ENCODE data around the gene C2CD4C. TPM values are rescaled to one million over a fixed set of nuclear protein-coding genes. Genes with fewer than 3 reads are reported as not detected.

Gene C2CD4C
- total RNA-seq, 1 experiment from 2014 or later, result 13.6 TPM

DNA sequence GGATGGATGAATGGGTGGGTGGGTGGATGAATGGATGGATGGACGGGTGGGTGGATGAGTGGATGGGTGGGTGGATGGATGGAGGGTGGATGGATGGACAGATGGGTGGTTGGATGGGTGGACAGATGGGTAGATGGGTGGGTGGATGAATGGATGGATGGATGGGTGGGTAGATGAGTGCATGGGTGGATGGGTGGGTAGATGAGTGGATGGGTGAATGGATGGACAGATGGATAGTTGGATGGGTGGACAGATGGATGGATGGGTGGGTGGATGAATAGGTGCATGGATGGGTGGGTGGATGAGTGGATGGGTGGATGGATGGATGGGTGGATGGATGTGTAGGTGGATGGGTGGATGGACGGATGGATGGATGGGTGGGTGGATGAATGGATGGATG is 34.1 kb upstream of the C2CD4C start:
- ChIA-PET POLR2A (no interaction called here), CTCF (no interaction called here)
- no peak overlapping the region for H3K4me3 ChIP-seq (ENCODE audit: low read depth in 2 of 2, low read length in 2 of 2)
- intact Hi-C loops (cut with micrococcal nuclease; ENCODE audit: unreplicated experiment), result no loop called here
- H3K27me3 ChIP-seq (ENCODE audit: control insufficient read depth, insufficient read depth, low read length), result no peaks in the 10 kb centered on the region
- H3K36me3 ChIP-seq (ENCODE audit: control insufficient read depth, insufficient read depth, low read length), result no peaks in the 10 kb centered on the region
- no TSS peak for BruUV-seq (replicated peaks)
- ATAC-seq (no peak), DNase-seq (ENCODE audit: low read depth, low spot score) (no peak)
- H3K27ac ChIP-seq (ENCODE audit: low read length), result no peak overlapping the region
- in situ Hi-C loops (cut with HindIII; ENCODE audit: low pct_unique_long_range_greater_than_20kb, low sequenced_read_pairs), result no loop called here
- TF ChIP-seq SIN3A (IDR thresholded peaks at IDR 0.05; ENCODE audit: borderline replicate concordance, insufficient read depth, low read depth, low read length) (no peak), POLR2AphosphoS5 (IDR thresholded peaks at IDR 0.05; ENCODE audit: low read depth, low read length) (no peak), TCF7L2 (IDR thresholded peaks at IDR 0.05; ENCODE audit: low read depth, low read length) (no peak)
- TF ChIP-seq, protein P1, sequence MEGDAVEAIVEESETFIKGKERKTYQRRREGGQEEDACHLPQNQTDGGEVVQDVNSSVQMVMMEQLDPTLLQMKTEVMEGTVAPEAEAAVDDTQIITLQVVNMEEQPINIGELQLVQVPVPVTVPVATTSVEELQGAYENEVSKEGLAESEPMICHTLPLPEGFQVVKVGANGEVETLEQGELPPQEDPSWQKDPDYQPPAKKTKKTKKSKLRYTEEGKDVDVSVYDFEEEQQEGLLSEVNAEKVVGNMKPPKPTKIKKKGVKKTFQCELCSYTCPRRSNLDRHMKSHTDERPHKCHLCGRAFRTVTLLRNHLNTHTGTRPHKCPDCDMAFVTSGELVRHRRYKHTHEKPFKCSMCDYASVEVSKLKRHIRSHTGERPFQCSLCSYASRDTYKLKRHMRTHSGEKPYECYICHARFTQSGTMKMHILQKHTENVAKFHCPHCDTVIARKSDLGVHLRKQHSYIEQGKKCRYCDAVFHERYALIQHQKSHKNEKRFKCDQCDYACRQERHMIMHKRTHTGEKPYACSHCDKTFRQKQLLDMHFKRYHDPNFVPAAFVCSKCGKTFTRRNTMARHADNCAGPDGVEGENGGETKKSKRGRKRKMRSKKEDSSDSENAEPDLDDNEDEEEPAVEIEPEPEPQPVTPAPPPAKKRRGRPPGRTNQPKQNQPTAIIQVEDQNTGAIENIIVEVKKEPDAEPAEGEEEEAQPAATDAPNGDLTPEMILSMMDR (IDR thresholded peaks at IDR 0.05), result no peak
- TF ChIP-seq, protein P2, sequence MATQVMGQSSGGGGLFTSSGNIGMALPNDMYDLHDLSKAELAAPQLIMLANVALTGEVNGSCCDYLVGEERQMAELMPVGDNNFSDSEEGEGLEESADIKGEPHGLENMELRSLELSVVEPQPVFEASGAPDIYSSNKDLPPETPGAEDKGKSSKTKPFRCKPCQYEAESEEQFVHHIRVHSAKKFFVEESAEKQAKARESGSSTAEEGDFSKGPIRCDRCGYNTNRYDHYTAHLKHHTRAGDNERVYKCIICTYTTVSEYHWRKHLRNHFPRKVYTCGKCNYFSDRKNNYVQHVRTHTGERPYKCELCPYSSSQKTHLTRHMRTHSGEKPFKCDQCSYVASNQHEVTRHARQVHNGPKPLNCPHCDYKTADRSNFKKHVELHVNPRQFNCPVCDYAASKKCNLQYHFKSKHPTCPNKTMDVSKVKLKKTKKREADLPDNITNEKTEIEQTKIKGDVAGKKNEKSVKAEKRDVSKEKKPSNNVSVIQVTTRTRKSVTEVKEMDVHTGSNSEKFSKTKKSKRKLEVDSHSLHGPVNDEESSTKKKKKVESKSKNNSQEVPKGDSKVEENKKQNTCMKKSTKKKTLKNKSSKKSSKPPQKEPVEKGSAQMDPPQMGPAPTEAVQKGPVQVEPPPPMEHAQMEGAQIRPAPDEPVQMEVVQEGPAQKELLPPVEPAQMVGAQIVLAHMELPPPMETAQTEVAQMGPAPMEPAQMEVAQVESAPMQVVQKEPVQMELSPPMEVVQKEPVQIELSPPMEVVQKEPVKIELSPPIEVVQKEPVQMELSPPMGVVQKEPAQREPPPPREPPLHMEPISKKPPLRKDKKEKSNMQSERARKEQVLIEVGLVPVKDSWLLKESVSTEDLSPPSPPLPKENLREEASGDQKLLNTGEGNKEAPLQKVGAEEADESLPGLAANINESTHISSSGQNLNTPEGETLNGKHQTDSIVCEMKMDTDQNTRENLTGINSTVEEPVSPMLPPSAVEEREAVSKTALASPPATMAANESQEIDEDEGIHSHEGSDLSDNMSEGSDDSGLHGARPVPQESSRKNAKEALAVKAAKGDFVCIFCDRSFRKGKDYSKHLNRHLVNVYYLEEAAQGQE (IDR thresholded peaks at IDR 0.05; ENCODE audit: insufficient read depth in 1 of 2, low read depth in 2 of 2, low read length in 1 of 2), result no peak
- H3K9me3 ChIP-seq (ENCODE audit: control insufficient read depth, insufficient read depth, low read depth, low read length), result no peaks in the 10 kb centered on the region
- no peaks in the 10 kb centered on the region for H3K4me1 ChIP-seq (ENCODE audit: control insufficient read depth, insufficient read depth, low read length)

DNA sequence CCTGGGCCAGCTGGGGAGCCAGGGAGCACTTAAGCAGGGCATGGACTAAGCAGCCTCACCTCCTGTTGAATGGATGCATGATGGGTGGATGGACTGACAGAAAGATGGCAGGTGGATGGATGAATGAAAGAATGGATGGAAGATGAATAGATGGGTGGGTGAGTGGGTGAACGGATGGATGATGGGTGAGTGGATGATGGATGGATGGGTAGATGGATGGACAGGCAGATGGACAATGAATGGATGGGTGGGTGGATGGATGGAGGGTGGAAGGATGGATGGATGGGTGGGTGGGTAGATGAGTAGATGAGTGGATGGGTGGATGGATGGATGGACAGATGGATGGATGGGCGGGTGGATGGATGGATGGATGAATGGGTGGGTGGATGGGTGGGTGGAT is 33.1 kb upstream of the C2CD4C start:
- intact Hi-C loops (cut with micrococcal nuclease; ENCODE audit: unreplicated experiment) (no loop called here), in situ Hi-C loops (cut with HindIII; ENCODE audit: low pct_unique_long_range_greater_than_20kb, low sequenced_read_pairs) (no loop called here)
- POLR2A ChIA-PET, result no interaction called here
- Histone ChIP-seq H3K27ac (ENCODE audit: low read length) (no peak overlapping the region), H3K36me3 (ENCODE audit: control insufficient read depth, insufficient read depth, low read length) (no peaks in the 10 kb centered on the region), H3K4me3 (ENCODE audit: low read depth in 2 of 2, low read length in 2 of 2) (no peak overlapping the region), H3K4me1 (ENCODE audit: control insufficient read depth, insufficient read depth, low read length) (no peaks in the 10 kb centered on the region), H3K27me3 (ENCODE audit: control insufficient read depth, insufficient read depth, low read length) (no peaks in the 10 kb centered on the region), H3K9me3 (ENCODE audit: control insufficient read depth, insufficient read depth, low read depth, low read length) (no peaks in the 10 kb centered on the region)
- no peak for ATAC-seq
- CTCF ChIA-PET, result no interaction called here
- no peak for DNase-seq (ENCODE audit: low read depth, low spot score)
- no peak for TF ChIP-seq SIN3A (IDR thresholded peaks at IDR 0.05; ENCODE audit: borderline replicate concordance, insufficient read depth, low read depth, low read length)
- no peak for TF ChIP-seq POLR2AphosphoS5 (IDR thresholded peaks at IDR 0.05; ENCODE audit: low read depth, low read length)
- TF ChIP-seq, protein P1 (IDR thresholded peaks at IDR 0.05), result no peak
- TF ChIP-seq, protein P2 (IDR thresholded peaks at IDR 0.05; ENCODE audit: insufficient read depth in 1 of 2, low read depth in 2 of 2, low read length in 1 of 2), result no peak
- no peak for TF ChIP-seq TCF7L2 (IDR thresholded peaks at IDR 0.05; ENCODE audit: low read depth, low read length)
- no TSS peak for BruUV-seq (replicated peaks)
